ENCODE results near the gene RGS5. TPM values are rescaled to one million over a fixed set of nuclear protein-coding genes. Genes with fewer than 3 reads are reported as not detected.

RGS5 gene
- total RNA-seq, 4 donors from 2014 or later, result 7.0 to 32.9 (median 21.8) TPM

DNA sequence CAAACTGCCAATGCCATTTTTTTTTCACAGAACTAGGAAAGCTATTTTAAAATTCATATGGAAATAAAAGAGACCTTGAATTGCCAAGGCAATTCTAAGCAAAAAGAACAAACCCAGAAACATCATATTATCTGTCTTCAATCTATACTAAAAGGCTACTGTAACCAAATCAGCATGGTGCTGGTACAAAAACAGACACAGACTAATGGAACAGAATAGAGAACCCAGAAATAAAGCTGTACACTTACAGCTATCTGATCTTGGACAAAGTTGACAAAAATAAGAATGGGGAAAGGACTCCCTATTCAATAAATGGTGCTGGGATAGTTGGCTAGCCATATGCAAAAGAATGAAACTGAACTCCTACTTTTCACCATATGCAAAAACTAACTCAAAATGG is 83.0 kb downstream of the RGS5 start:
- H3K4me3 ChIP-seq, result no peak overlapping the region
- no peak overlapping the region for H3K27ac ChIP-seq
- no peaks in the 10 kb centered on the region for H3K4me1 ChIP-seq
- DNase-seq (ENCODE audit: low spot score in 2 of 2), result no peak
- TF ChIP-seq EP300 (IDR thresholded peaks at IDR 0.05), result no peak
- TF ChIP-seq POLR2AphosphoS5 (IDR thresholded peaks at IDR 0.05), result no peak
- TF ChIP-seq, protein P1, sequence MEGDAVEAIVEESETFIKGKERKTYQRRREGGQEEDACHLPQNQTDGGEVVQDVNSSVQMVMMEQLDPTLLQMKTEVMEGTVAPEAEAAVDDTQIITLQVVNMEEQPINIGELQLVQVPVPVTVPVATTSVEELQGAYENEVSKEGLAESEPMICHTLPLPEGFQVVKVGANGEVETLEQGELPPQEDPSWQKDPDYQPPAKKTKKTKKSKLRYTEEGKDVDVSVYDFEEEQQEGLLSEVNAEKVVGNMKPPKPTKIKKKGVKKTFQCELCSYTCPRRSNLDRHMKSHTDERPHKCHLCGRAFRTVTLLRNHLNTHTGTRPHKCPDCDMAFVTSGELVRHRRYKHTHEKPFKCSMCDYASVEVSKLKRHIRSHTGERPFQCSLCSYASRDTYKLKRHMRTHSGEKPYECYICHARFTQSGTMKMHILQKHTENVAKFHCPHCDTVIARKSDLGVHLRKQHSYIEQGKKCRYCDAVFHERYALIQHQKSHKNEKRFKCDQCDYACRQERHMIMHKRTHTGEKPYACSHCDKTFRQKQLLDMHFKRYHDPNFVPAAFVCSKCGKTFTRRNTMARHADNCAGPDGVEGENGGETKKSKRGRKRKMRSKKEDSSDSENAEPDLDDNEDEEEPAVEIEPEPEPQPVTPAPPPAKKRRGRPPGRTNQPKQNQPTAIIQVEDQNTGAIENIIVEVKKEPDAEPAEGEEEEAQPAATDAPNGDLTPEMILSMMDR (IDR thresholded peaks at IDR 0.05), result no peak
- no peak for TF ChIP-seq POLR2A (IDR thresholded peaks at IDR 0.05)
- no peaks in the 10 kb centered on the region for H3K36me3 ChIP-seq
- no peaks in the 10 kb centered on the region for H3K9me3 ChIP-seq
- H3K27me3 ChIP-seq, result no peaks in the 10 kb centered on the region

DNA sequence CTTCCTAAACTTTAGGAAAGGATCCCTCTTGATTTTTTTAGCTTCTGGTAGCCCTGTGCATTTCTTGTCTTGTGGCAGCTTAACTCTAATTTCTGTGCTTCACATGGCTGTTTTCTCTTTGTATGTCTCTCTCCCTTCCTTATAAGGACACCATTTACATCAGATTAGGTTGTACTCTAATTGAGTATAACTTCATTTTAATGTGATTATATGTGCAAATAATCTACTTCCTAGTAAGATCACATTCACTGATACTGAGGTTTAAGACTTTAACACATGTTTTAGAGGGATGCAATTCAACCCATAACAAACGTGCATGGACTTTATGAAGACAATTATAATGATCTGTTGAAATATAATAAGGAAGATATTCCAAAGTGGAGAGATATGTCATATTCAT is 86.8 kb downstream of the RGS5 start:
- Histone ChIP-seq H3K9me3 (no peaks in the 10 kb centered on the region), H3K4me1 (no peaks in the 10 kb centered on the region), H3K4me3 (no peak overlapping the region), H3K27me3 (no peaks in the 10 kb centered on the region), H3K36me3 (no peaks in the 10 kb centered on the region), H3K27ac (no peak overlapping the region)
- WGBS, result 59% methylated on average over 1 of the region's 1 CpG
- TF ChIP-seq EP300 (IDR thresholded peaks at IDR 0.05) (no peak), POLR2A (IDR thresholded peaks at IDR 0.05) (no peak), POLR2AphosphoS5 (IDR thresholded peaks at IDR 0.05) (no peak)
- TF ChIP-seq, protein P1 (IDR thresholded peaks at IDR 0.05), result no peak
- no peak for DNase-seq (ENCODE audit: low spot score in 2 of 2)

- H3K27me3 ChIP-seq, result no peaks in the 10 kb centered on the region
- H3K4me3 ChIP-seq, result no peak overlapping the region
- no peaks in the 10 kb centered on the region for H3K36me3 ChIP-seq
- no peaks in the 10 kb centered on the region for H3K4me1 ChIP-seq
- no peak for TF ChIP-seq POLR2A (IDR thresholded peaks at IDR 0.05)
- no peak for TF ChIP-seq POLR2AphosphoS5 (IDR thresholded peaks at IDR 0.05)
- TF ChIP-seq, protein P1 (IDR thresholded peaks at IDR 0.05), result no peak
- TF ChIP-seq EP300 (IDR thresholded peaks at IDR 0.05), result no peak
- no peak overlapping the region for H3K27ac ChIP-seq
- 84% methylated on average over 5 of the region's 5 CpGs for WGBS
- no peak for DNase-seq (ENCODE audit: low spot score in 2 of 2)
- H3K9me3 ChIP-seq, result no peaks in the 10 kb centered on the region
Observed at GRCh38 chr1:163107655-163108054, 95.1 kb downstream of the RGS5 start.

GRCh38 chr1:163106364-163106987 is 96.2 kb downstream of the RGS5 start:
- H3K27ac ChIP-seq, result no peak overlapping the region
- WGBS, result 46% methylated on average over 2 of the region's 2 CpGs
- TF ChIP-seq POLR2AphosphoS5 (IDR thresholded peaks at IDR 0.05) (no peak), POLR2A (IDR thresholded peaks at IDR 0.05) (no peak)
- no peaks in the 10 kb centered on the region for H3K36me3 ChIP-seq
- DNase-seq (ENCODE audit: low spot score in 2 of 2), result no peak
- no peak overlapping the region for H3K4me3 ChIP-seq
- H3K27me3 ChIP-seq, result no peaks in the 10 kb centered on the region
- H3K9me3 ChIP-seq, result no peaks in the 10 kb centered on the region
- no peaks in the 10 kb centered on the region for H3K4me1 ChIP-seq

- Histone ChIP-seq H3K36me3 (no peaks in the 10 kb centered on the region), H3K27me3 (no peaks in the 10 kb centered on the region), H3K9me3 (no peaks in the 10 kb centered on the region), H3K4me3 (no peak overlapping the region), H3K4me1 (no peaks in the 10 kb centered on the region), H3K27ac (no peak overlapping the region)
- 67% methylated on average over 4 of the region's 4 CpGs for WGBS
- DNase-seq (ENCODE audit: low spot score in 2 of 2), result no peak
- TF ChIP-seq POLR2AphosphoS5 (IDR thresholded peaks at IDR 0.05) (no peak), EP300 (IDR thresholded peaks at IDR 0.05) (no peak), POLR2A (IDR thresholded peaks at IDR 0.05) (no peak)
- TF ChIP-seq, protein P1 (IDR thresholded peaks at IDR 0.05), result no peak
Observed at GRCh38 chr1:163104385-163105099, 98.2 kb downstream of the RGS5 start.

Measured in suprapubic skin (tissue), 4 donors.